Left renal pelvis (tissue), 4 donors: ENCODE data around the gene NDOR1. TPM values are rescaled to one million over a fixed set of nuclear protein-coding genes. Genes with fewer than 3 reads are reported as not detected.

ENCODE experiments used
- DNase-seq, 4 donors: peaks; one replicate each; pipeline ENCODE4 v3.0.0-alpha.2; 2013; ENCODE audit warnings: low read depth in 4 of 4, low spot score in 3 of 4
- polyA plus RNA-seq, 4 donors: library from polyadenylated mRNA; unstranded; fragments of 120-200 nt; gene quantifications; one replicate each; pipeline ENCODE4 v1.2.1, GENCODE V29; 2013; ENCODE audit not compliant: insufficient read length in 4 of 4

NDOR1 gene
- polyA plus RNA-seq, 4 donors: 8.8 to 18.8 (median 9.6) TPM

GRCh38 chr9:137218212-137218753 lies 12.8 kb downstream of the NDOR1 start:
- no peak for DNase-seq

GRCh38 chr9:137218754-137219271 lies 13.3 kb downstream of the NDOR1 start:
- no peak for DNase-seq

DNA sequence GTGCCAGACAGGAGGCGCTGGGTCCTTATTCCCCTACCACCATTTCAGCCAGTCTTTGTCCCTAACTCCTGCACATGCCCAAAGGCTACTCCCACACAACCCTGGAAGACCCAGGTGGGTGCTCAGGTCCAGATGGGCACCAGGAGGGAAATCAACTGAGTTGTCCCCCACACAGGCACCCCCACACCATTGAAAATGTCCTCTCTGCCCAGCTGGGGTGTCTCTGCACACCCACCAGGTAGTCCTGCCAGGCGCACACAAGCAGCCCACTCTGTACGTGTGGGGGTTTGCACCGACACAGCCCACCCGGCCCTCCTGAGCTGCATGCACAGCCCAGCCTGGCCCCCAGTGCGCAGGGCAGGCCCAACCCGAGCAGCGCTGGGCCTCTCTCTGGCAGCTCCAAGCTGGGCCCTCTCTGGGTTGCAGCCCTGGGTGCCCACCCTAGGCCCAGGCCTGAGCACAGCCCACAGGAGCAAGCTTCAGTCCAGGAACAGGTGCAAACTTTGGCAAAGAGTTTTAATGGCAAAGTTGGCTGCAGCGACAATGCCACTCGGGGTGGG lies 14.3 kb downstream of the NDOR1 start:
- DNase-seq: no peak

DNA sequence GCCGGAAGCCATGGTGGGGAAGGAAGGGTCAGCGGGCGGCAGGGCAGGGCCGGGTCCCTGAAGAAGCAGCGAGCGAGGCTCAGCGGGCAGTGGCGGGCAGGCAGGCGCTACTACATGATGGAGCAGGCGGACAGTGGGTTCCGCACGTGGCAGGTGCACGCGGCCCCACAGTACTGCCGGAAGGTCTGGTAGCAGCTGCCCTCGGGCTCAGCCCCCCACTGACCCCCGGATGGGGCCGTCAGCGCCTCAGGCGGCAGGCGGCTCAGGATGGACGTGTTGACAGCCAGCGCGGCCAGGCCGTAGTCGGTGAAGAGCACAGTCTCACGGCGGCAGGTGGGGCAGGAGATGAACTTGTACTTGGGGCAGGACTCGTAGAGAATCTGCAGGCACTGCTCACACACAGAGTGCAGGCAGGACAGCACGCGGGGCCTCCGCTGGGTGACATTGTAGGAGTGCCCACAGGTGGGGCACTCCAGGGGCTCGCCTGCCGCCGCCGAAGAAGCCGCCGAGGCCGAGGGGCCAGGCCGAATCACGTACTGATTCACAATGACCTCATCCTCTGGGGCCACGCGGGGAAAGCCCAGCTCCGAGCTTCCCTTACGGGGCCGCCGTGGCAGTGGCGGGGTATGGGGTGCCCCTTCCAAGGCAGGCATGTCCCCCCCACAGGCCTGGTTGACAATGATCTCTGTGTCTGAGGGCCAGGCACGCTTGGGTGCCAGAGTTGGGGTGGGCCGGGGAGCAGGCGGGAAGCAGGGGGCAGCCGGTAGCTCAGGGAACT lies 15.0 kb downstream of the NDOR1 start:
- no peak for DNase-seq

DNA sequence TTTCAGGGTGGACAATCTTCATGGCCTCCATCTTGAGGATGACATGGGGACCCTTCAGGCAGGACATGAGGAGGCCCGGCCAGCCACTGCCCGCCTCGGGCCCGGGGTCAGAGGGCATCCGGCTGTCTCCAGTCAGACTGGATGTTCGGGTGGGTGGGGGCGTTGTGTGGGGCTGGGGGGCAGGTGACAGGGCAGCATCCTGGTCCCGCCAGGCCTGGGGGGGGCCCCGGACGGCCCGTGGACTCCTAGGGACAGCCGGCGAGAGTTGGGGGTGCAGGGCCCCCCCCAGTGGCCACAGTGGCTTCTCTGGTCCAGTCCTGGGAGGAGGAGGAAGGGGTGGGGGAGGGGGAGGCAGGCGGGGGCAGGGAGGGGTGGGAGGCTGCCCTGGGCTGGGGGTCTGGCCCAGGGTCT lies 15.6 kb downstream of the NDOR1 start:
- no peak for DNase-seq

DNA sequence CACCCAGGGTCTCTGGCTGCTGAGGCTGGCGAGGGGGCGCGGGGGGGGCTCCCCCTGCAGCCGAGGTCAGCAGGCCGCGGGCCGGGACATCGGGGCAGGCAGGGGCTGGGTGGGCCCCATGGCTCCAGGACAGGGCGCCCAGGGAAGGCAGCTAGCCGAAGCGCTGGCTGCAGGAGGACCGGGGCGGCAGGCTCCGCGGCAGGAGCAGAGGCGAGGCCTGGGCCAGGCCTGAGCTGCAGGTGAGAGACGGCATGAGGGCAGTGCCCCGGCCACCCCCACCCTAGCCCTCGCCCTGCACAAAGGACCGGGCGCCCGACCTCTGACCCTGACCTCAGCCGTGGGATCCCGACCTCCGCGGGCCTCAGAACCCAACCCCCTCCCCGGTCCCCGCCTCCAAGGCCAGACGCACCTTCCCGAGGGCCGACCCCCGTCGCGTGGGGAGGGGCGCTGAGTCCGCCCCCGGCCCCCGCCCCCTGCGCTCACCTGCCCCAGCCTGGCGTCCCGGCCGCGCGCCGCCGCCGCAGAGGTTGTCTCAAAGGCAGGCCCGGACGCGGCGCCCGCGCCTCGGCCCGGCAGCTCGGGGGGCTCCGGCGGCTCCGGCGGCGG lies 16.1 kb downstream of the NDOR1 start:
- DNase-seq: no peak

DNA sequence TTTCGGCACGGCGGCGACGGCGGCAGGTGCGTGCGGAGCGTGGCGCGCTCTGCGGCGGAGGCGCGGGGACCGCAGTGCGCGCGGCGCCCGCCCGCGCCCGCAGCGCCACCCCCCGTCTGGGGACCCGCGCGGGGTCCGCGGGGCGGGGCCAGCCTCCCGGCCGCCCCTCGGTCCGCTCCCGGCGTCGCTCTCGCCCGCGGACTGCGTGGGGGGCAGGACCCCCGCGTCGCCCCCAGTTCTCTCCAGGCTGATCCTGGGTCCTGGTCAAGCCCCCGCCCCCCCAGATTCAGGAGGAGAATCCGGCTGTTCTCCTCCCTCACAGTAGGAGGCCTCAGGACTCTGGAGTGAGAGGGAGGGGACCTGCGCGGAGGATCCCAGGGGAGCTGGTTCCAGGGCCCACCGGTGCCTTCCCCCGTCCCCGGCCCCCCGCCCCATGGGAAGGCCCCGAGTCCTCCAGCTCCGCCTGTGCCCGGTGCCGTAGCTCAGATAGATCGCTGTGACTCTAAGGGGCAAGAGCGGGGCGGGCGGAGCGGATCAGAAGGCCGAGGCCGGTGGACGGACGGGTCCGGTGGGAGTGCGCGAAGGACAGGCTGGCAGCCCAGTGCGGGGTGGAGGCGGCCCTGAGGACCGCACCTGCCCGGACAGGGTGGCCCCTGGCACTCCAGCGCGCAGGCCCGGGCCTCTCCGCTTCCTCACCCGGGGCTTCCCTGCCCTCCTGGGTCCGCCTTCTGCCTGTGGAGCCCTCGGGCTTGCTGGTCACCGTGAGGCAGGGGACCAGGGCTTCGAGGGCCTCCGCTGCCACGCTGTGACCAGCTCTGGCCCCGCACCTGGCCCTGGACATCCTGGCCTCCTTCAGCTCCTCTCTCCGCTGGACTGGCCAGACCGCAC lies 16.9 kb downstream of the NDOR1 start, which contains the start of gene RNF208:
RNF208 (minus strand) TSS at position 51 of the 888 bp plus-strand sequence. CDS start 1,028 bp downstream, outside the sequence.
- no peak for DNase-seq

DNA sequence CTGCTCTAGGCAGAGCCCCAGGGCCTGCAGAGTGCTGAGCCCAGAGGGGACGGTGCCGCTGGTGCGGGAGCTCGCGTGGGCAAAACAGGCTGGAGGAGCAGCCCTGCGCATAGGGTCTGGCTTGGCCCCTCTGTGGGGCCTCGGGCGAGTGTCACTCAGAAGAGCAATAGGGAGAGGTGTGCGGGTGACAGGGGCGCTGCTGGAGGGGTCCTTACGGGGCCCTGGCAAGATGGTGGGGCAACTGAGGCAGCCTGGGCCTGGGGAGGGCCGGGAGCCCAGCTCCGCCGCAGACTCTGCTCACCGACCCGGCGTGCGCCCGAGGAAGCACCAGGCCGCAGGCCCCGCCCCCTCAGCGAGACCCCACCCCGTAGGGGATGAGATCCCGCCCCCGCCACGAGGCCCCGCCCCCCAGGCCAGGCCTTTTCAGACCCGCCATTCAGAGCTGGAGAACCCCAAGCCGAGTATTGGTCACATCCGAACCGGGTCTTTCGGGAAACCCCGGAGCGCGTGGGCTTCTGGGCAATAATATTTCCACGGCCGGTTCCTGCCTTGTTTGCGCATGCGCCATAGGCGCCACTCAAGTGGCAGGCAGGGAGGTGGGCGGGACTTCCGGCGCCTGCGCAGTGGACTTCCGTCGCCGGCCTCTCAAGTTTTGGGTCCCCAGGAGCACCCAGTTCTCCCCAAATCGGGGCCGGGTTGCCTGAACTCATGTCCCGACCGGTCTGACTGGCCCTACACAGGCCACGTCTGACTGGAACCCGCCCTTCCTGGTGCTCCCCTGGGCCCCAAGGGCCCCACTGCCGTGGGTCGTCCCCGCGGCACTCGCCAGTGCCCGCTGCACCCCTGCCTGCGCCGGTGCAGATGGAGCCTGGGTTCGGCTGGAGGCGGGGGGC lies 17.8 kb downstream of the NDOR1 start:
- peak; percentile 90 to 95 (median 94) for DNase-seq

- DNase-seq: no peak
These were observed 19.6 kb downstream of the NDOR1 start, which contains the start of gene CYSRT1 for GRCh38 chr9:137224830-137225694. Gene CYSRT1 (plus strand): TSS chr9:137225174. CDS start chr9:137225622, 448 bp downstream.

DNA sequence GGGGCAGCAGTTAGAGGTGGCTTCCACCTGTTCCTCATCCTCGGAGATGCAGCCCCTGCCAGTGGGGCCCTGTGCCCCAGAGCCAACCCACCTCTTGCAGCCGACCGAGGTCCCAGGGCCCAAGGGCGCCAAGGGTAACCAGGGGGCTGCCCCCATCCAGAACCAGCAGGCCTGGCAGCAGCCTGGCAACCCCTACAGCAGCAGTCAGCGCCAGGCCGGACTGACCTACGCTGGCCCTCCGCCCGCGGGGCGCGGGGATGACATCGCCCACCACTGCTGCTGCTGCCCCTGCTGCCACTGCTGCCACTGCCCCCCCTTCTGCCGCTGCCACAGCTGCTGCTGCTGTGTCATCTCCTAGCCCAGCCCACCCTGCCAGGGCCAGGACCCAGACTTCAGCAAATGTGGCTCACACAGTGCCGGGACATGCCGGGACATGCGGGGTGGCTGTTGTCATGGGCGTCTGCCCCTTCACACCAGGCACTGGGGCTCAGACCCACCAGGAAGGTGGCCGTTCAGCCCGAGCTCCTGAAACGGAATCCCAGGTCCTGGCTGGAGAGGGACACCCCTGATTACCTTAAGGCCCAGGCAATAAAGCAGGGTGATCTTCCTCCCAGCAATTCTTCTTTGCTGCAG lies 20.3 kb downstream of the NDOR1 start:
- DNase-seq: no peak

DNA sequence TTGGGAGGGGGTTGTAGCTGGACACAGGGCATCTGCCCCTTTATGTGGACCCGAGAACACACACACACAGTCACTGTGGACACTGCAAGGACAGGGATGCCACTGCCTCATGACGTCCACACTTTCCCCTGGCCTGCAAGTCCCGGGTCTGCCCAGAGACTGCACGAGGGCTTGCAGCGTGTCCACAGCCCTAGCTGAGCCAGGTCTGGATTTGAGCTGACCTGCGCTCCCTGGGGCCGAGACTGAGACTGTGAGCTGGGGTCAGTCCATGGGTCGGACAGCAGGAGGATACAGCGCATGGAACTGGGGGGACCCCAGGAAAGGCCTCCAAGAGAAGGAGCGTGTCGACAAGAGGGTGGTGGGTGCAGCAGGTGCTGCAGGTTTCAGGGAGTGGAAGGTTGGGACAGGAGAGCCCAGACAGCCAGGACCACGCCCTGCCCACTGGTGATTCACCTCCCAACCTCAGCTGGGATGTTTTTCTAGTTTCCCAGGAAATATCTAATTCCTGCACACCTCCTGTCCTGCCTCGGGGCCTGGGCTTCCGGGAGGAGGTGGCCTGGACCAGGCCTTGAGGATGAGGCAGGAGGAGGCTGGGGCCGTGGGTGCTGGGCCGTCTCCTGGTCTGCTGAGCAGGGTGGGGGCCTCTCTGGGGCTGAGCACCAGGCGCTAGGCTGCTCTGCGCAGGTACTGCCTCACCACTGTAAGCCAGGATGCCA lies 21.0 kb downstream of the NDOR1 start:
- no peak for DNase-seq

DNA sequence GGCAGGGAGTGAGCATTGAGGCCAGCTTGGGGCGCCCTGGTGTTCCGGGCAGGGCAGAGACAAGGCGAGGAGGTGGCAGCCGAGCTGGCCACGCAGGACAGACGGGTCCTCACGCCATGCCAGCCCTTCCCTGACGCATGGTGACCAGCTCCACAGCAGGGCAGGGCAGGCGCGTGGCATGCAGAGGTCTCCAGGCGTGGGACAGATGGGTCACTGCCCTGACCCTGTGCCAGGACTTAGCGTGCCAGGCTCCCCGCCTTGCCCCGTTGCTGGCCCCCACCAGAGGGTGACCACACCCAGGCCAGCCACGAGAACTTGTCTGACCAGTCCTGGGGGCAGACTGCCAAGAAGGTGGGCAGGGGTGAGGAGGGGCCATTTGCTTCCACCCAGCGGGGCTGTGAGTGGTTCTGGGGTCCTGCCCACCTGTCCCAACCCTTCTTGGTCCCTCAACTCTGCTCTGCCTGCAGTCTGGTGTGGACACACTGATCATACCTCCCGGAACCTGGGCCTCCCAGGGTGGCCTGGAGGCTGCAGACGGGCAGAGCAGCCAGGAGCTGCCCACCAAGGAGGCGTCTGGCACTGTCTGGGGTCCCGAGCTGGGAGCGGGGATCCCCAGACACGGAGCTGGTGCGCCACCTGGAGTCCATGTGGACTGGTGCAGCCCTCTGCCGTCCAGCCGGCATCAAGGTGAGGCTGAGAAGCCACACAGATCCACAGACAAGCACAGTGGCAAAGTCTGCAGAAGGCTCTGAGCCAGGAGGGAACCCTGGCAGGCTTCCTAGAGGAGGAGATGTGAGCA lies 21.8 kb downstream of the NDOR1 start, which contains the start of gene RNF224:
RNF224 (plus strand) TSS at position 449 of the 799 bp plus-strand sequence. CDS start 834 bp downstream, outside the sequence.
- peak in 1 of 4 donors; percentile 60 for DNase-seq

DNA sequence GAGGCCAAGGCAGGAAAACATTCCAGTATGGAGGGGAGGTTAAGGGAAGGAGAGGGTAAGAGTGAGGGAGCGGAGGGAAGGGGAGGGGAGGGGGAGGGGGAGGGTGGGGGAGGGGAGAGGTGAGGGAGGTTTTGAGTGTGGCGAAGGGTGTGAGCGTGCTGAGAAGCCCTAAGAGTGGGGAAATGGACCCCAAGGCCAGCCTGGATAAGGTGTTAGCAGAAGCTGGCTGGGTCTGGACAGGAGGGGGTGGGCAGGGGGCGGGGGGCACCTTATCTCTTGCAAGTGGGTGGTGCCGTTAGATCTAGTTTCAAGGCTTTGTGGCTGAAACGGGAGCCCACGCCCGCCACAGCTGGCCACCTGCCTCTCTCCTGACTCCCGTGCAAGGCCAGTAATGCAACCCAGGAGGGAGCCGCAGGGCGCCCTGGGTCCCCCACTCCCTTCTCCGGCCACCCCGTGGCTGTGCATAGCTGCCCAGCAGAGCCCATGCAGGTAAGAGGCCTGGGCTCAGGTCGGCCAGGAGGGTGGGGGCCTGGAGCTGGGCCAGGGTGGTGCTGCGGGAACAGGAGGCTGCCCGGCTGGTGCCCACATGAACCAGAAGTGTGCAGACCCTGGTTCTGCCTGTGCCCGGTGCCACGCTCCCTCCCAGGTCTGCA lies 22.5 kb downstream of the NDOR1 start:
- no peak for DNase-seq

- DNase-seq: no peak
These were observed 23.0 kb downstream of the NDOR1 start for GRCh38 chr9:137228506-137228967.
